Effector memory CD4-positive, alpha-beta T cell (primary cell): ENCODE results near the gene CLASP2.

Experiments used
- DNase-seq, 3 donors: peaks; one replicate each; pipeline ENCODE4 v3.0.0-alpha.2; 2020
- H3K27ac ChIP-seq: 2 replicates; pipeline ENCODE4 v1.7.0; 2013; ENCODE audit warnings: mild to moderate bottlenecking, low read length, moderate library complexity; ENCODE audit not compliant: insufficient read depth, poor library complexity, severe bottlenecking
- H3K27me3 ChIP-seq: replicated peaks from 2 replicates; pipeline ENCODE4 v1.7.0; 2013; ENCODE audit warnings: mild to moderate bottlenecking, low read length; ENCODE audit not compliant: insufficient read depth, control insufficient read depth, poor library complexity, severe bottlenecking
- H3K36me3 ChIP-seq: 2 replicates; pipeline ENCODE4 v1.7.0; 2013; ENCODE audit warnings: mild to moderate bottlenecking, low read length, moderate library complexity; ENCODE audit not compliant: control insufficient read depth, insufficient read depth
- H3K4me1 ChIP-seq: 2 replicates; pipeline ENCODE4 v1.7.0; 2013; ENCODE audit warnings: low read length, mild to moderate bottlenecking; ENCODE audit not compliant: control insufficient read depth, insufficient read depth, poor library complexity, severe bottlenecking
- H3K4me3 ChIP-seq: 2 replicates; pipeline ENCODE4 v1.7.0; 2013; ENCODE audit warnings: low read length, low read depth, mild to moderate bottlenecking; ENCODE audit not compliant: insufficient read depth, poor library complexity, severe bottlenecking
- H3K9me3 ChIP-seq: 2 replicates; pipeline ENCODE4 v1.7.0; 2013; ENCODE audit warnings: mild to moderate bottlenecking, low read length, moderate library complexity; ENCODE audit not compliant: control insufficient read depth

Gene CLASP2

DNA sequence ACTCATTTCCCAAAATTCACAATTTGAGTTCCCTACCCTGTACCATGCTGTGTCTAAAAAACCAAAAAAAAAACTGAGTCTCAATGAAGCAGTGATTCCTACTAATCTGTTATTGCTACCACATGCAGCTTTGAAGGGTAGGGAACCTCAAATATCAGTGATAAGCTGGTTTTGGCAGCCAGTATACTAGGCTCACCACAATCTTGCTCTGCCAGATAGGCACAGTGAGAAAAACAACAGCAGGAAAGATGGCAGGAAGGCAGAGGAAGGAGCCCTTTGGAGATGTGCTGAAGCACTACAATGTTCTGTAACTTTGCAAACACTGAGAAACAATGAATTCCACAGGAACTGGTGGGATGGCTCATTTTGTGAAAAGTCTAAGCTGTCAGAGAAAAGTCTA lies 180.9 kb downstream of the CLASP2 start:
- peaks cover 16% of the 10 kb centered on the region for H3K36me3 ChIP-seq
- no peak overlapping the region for H3K27ac ChIP-seq
- no peaks in the 10 kb centered on the region for H3K9me3 ChIP-seq
- no peak overlapping the region for H3K4me3 ChIP-seq
- H3K27me3 ChIP-seq: no peaks in the 10 kb centered on the region
- no peaks in the 10 kb centered on the region for H3K4me1 ChIP-seq
- DNase-seq: no peak

- peaks cover 6% of the 10 kb centered on the region for H3K36me3 ChIP-seq
- no peaks in the 10 kb centered on the region for H3K4me1 ChIP-seq
- H3K4me3 ChIP-seq: no peak overlapping the region
- H3K27me3 ChIP-seq: no peaks in the 10 kb centered on the region
- no peak overlapping the region for H3K27ac ChIP-seq
- no peak for DNase-seq
- H3K9me3 ChIP-seq: peaks cover 4% of the 10 kb centered on the region
Measured at GRCh38 chr3:33526787-33527186, 191.3 kb downstream of the CLASP2 start.

GRCh38 chr3:33525232-33525631 lies 192.8 kb downstream of the CLASP2 start:
- no peaks in the 10 kb centered on the region for H3K4me1 ChIP-seq
- peaks cover 9% of the 10 kb centered on the region for H3K36me3 ChIP-seq
- H3K9me3 ChIP-seq: peaks cover 4% of the 10 kb centered on the region
- no peaks in the 10 kb centered on the region for H3K27me3 ChIP-seq
- H3K4me3 ChIP-seq: no peak overlapping the region
- no peak overlapping the region for H3K27ac ChIP-seq
- no peak for DNase-seq

GRCh38 chr3:33523093-33523667 lies 194.9 kb downstream of the CLASP2 start:
- no peak overlapping the region for H3K4me3 ChIP-seq
- H3K27me3 ChIP-seq: no peaks in the 10 kb centered on the region
- H3K36me3 ChIP-seq: peaks cover 9% of the 10 kb centered on the region
- H3K27ac ChIP-seq: no peak overlapping the region
- H3K9me3 ChIP-seq: peaks cover 4% of the 10 kb centered on the region
- DNase-seq: no peak
- no peaks in the 10 kb centered on the region for H3K4me1 ChIP-seq

- Histone ChIP-seq H3K27ac (no peak overlapping the region), H3K36me3 (peaks cover 9% of the 10 kb centered on the region), H3K4me1 (no peaks in the 10 kb centered on the region), H3K4me3 (no peak overlapping the region), H3K9me3 (no peaks in the 10 kb centered on the region), H3K27me3 (no peaks in the 10 kb centered on the region)
- DNase-seq: no peak
Measured at GRCh38 chr3:33521736-33522135, 196.3 kb downstream of the CLASP2 start.

GRCh38 chr3:33513262-33513863 lies 204.7 kb downstream of the CLASP2 start:
- Histone ChIP-seq H3K9me3 (no peaks in the 10 kb centered on the region), H3K4me3 (no peak overlapping the region), H3K27me3 (no peaks in the 10 kb centered on the region), H3K27ac (no peak overlapping the region), H3K36me3 (peaks cover 11% of the 10 kb centered on the region), H3K4me1 (no peaks in the 10 kb centered on the region)
- DNase-seq: no peak

GRCh38 chr3:33505027-33505426 lies 213.0 kb downstream of the CLASP2 start:
- H3K4me3 ChIP-seq: no peak overlapping the region
- no peak overlapping the region for H3K27ac ChIP-seq
- no peaks in the 10 kb centered on the region for H3K4me1 ChIP-seq
- no peak for DNase-seq
- H3K36me3 ChIP-seq: peaks cover 11% of the 10 kb centered on the region
- H3K9me3 ChIP-seq: no peaks in the 10 kb centered on the region
- H3K27me3 ChIP-seq: no peaks in the 10 kb centered on the region

DNA sequence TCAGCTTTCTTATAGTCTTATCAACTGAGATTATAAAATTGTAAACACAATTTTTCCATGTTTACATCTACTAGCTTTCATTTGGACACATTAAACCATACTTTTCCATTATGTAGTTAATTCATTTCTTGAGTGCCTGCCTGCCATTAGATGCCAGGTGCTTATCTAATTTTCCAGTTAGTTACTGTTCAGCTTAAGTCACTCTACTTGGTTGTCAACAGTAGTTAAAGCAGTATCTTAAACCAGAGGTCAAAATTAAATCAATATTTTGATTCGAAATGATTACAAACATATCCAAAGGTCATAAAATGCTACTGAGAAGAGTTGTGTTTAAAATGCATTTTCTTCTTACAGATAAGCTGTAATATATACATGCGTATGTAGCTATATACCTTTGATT lies 221.6 kb downstream of the CLASP2 start:
- H3K27ac ChIP-seq: no peak overlapping the region
- H3K9me3 ChIP-seq: no peaks in the 10 kb centered on the region
- peaks cover 7% of the 10 kb centered on the region for H3K36me3 ChIP-seq
- no peak for DNase-seq
- no peaks in the 10 kb centered on the region for H3K27me3 ChIP-seq
- no peaks in the 10 kb centered on the region for H3K4me1 ChIP-seq
- H3K4me3 ChIP-seq: no peak overlapping the region

GRCh38 chr3:33491721-33492120 lies 226.3 kb downstream of the CLASP2 start:
- no peak overlapping the region for H3K4me3 ChIP-seq
- no peaks in the 10 kb centered on the region for H3K36me3 ChIP-seq
- H3K27me3 ChIP-seq: no peaks in the 10 kb centered on the region
- H3K9me3 ChIP-seq: no peaks in the 10 kb centered on the region
- H3K4me1 ChIP-seq: no peaks in the 10 kb centered on the region
- H3K27ac ChIP-seq: no peak overlapping the region
- DNase-seq: no peak

GRCh38 chr3:33490641-33491241 lies 227.3 kb downstream of the CLASP2 start:
- Histone ChIP-seq H3K27me3 (no peaks in the 10 kb centered on the region), H3K27ac (no peak overlapping the region), H3K4me3 (no peak overlapping the region), H3K4me1 (no peaks in the 10 kb centered on the region), H3K36me3 (no peaks in the 10 kb centered on the region), H3K9me3 (no peaks in the 10 kb centered on the region)
- DNase-seq: no peak
